ENCODE results near the gene SERPINB6.
"Not testable (repeated sequence)": the region's sequence is repeated elsewhere in the genome, so short reads cannot be mapped to it uniquely, and the experiment has no call there.

The SERPINB6 gene

DNA sequence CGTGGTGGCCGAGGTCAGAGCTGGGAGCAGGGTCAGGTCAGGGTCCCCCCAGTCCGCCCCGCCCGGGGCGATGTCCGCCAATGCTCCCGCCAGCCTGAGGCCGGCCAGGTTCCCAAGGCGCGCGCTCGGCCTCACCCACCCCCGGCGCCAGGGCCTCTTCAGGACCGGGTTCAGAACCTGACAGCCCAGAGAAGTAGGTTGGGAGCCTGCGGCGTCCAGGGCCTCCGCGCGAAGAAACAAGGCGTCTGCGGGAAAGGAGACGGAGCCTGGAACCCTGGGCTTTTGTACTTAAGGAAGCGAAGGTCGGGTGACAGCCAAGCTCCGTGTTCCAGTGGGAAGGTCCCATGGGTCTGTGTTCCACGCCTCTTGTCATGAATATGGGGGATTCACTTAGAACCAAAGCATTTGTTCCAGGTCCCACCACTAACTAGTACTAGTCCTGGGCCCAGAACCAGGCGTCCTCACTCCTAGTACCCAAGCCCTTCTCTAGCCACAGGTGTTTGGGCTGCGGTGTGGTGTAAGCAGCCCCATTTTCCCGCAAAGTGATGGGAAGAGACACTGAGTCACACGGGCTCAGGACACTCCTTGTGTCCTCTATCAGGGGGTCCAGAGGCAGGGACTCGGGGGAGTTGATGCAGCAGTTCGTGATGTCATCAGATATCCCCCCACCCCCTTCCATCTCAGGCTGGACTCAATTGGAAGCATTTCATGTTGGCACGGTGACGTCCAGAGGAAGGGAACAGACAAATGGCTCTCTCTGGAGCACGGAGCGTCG is 67.8 kb downstream of the SERPINB6 start:
- H3K9ac ChIP-seq (ENCODE audit: low read depth, low read length): peak overlapping the region; percentile 75; the same call in 1 of the 2 replicates
- not testable (repeated sequence) for H3K27me3 ChIP-seq (ENCODE audit: control insufficient read depth, insufficient read depth, low read length); H3K27ac ChIP-seq (ENCODE audit: low read depth, low read length); H3K9me3 ChIP-seq (ENCODE audit: control insufficient read depth, insufficient read depth, low read length)
- H3K4me3 ChIP-seq (ENCODE audit: low read depth, low read length): peak overlapping the region; percentile 85
- H3K36me3 ChIP-seq (ENCODE audit: control insufficient read depth, insufficient read depth, low read length): peaks cover 20% of the 10 kb centered on the region
- H3K4me1 ChIP-seq (ENCODE audit: control insufficient read depth, insufficient read depth, low read length): peaks cover 14% of the 10 kb centered on the region

DNA sequence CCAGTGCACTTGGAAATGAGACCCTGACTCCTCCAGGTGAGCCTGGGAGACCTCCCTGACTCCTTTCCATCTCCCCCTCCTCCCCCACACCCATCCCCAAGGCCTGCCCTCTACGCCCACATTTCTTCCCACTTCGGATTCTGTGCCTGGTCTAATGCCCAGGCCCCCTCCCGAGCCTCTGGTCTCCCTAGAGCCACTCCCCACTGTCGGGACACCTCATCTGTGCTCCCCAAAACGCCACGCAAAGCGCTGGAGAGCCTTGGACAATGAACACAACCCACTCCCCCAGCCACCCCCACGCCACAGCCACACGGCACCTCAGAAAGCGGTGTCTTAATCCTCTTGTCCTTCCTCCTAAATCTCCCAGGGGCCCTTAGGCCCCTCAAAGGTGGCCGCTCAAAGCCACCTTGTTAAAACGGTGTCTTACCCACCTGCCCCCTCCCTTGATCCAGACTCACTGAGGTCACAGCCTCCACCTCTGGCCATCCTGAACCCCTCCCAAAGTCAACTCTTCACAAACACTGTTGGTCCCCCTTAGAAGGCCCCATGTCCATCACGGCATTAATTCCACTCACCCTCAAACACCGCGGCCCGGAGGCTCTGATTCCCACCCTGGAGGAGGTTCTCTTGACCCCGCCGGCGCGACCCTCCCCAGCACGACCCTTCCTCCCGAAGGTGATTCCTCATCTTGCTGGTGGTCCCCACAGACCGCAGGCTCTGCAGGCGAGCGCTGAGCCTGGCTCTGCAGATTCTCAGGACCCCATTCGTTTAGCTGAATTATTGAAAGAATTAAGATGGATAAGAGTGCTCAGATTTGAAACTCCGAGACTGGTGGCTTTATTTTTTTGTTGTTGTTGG is 69.5 kb downstream of the SERPINB6 start:
- not testable (repeated sequence) for H3K27ac ChIP-seq (ENCODE audit: low read depth, low read length); H3K4me1 ChIP-seq (ENCODE audit: control insufficient read depth, insufficient read depth, low read length); H3K9me3 ChIP-seq (ENCODE audit: control insufficient read depth, insufficient read depth, low read length); H3K27me3 ChIP-seq (ENCODE audit: control insufficient read depth, insufficient read depth, low read length)
- Histone ChIP-seq H3K4me3 (ENCODE audit: low read depth, low read length) (peak overlapping the region; percentile 85), H3K36me3 (ENCODE audit: control insufficient read depth, insufficient read depth, low read length) (peaks cover 35% of the 10 kb centered on the region), H3K9ac (ENCODE audit: low read depth, low read length) (peak overlapping the region; percentile 75)

DNA sequence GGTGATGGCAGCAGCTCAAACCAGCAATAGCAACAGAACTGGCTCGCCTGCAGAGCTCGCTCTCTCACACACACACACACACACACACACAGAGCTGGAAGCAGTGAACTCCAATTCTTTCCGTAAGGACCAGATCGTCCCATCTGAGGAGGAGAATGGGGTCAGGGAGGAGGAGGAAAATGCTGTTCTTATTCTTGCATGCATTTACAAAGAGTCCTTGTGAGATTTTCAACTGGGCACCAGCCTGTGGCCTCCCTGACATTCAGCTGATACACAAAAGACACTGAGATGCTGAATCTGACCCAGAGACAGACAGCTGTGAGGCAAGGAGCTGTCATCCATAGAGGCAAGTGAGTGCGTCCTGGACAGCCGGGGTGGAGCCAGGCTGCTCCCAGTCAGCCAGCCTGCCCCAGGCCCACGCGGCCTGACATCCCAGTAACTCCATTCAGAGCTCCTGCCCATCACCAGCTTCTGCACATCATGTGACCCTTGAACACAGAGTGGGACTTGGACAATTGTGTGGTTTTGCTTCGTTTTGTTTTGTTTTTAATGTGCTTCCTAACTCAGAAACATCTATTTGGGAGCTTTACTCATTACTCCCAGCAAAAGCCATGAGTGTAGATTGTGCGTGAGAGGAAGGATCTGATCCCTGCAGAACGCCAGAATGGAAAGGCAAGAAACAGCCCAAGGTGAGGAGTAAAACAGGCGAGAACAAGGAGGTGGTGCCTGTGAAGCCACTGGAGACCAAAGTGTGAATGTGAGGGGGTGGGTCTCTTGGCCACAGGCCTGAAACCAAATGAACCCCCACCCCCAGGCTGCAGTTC is 70.3 kb downstream of the SERPINB6 start:
- Histone ChIP-seq H3K9ac (ENCODE audit: low read depth, low read length) (no peak overlapping the region), H3K36me3 (ENCODE audit: control insufficient read depth, insufficient read depth, low read length) (peaks cover 43% of the 10 kb centered on the region), H3K27me3 (ENCODE audit: control insufficient read depth, insufficient read depth, low read length) (no peaks in the 10 kb centered on the region), H3K27ac (ENCODE audit: low read depth, low read length) (no peak overlapping the region), H3K9me3 (ENCODE audit: control insufficient read depth, insufficient read depth, low read length) (no peaks in the 10 kb centered on the region), H3K4me1 (ENCODE audit: control insufficient read depth, insufficient read depth, low read length) (peaks cover 7% of the 10 kb centered on the region; the same call in 1 of the 2 replicates), H3K4me3 (ENCODE audit: low read depth, low read length) (peak overlapping the region; percentile 85)

DNA sequence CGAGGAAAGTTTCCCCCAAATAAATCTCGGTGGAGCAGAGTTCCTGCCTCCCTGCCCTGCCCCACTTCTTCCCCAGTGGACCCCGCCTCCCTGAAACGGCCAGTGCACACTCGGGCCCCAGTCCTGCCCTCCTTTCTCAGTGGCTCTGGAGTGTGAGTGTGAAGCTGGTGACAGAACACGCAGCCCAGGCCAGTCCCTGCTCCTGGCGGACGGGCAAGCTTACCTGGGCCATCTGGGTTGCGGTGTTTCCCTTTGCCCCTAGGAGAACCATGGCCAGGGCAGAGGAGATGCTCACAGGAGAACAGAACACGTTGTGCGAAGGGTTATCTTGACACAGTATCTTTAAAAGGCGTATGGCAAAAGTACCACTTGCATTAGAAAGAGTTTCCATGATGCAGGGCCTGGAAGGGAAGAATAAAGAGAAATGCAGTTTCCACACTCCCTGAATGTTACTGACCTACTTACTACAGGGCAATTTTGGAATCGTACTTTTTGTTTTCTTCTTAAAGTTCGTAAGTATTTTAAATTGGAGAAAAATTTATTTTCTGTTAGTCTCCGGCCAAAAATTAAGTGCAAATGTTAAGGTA is 71.1 kb downstream of the SERPINB6 start:
- H3K4me3 ChIP-seq (ENCODE audit: low read depth, low read length): peak overlapping the region; percentile 85; the same call in 1 of the 2 replicates
- no peak overlapping the region for H3K27ac ChIP-seq (ENCODE audit: low read depth, low read length)
- no peak overlapping the region for H3K9ac ChIP-seq (ENCODE audit: low read depth, low read length)
- no peaks in the 10 kb centered on the region for H3K9me3 ChIP-seq (ENCODE audit: control insufficient read depth, insufficient read depth, low read length)
- peaks cover 7% of the 10 kb centered on the region; the same call in 1 of the 2 replicates for H3K4me1 ChIP-seq (ENCODE audit: control insufficient read depth, insufficient read depth, low read length)
- H3K27me3 ChIP-seq (ENCODE audit: control insufficient read depth, insufficient read depth, low read length): no peaks in the 10 kb centered on the region
- peaks cover 50% of the 10 kb centered on the region for H3K36me3 ChIP-seq (ENCODE audit: control insufficient read depth, insufficient read depth, low read length)

DNA sequence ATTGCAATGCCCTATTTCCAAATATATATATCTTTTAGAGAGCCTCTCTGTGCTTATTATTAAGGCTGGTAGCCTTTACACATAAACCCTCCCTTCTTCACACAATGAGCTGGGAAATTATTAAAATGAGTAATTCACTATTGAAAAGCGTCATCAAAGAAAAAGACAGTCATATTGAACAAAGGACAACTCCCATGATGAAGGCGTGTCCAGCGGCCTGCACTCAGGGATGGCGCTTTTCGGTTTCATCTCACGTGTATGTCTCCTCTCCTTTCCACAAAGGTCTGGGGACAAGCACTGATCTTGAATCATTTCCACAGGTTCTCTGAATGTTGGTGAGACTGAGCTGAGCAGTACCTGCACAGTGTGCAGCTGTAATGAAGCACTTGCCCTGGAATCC is 71.8 kb downstream of the SERPINB6 start:
- H3K4me1 ChIP-seq (ENCODE audit: control insufficient read depth, insufficient read depth, low read length): peaks cover 7% of the 10 kb centered on the region; the same call in 1 of the 2 replicates
- no peak overlapping the region for H3K27ac ChIP-seq (ENCODE audit: low read depth, low read length)
- no peaks in the 10 kb centered on the region for H3K9me3 ChIP-seq (ENCODE audit: control insufficient read depth, insufficient read depth, low read length)
- no peak overlapping the region for H3K9ac ChIP-seq (ENCODE audit: low read depth, low read length)
- peaks cover 57% of the 10 kb centered on the region for H3K36me3 ChIP-seq (ENCODE audit: control insufficient read depth, insufficient read depth, low read length)
- H3K27me3 ChIP-seq (ENCODE audit: control insufficient read depth, insufficient read depth, low read length): no peaks in the 10 kb centered on the region
- peak overlapping the region; percentile 21; the same call in 1 of the 2 replicates for H3K4me3 ChIP-seq (ENCODE audit: low read depth, low read length)
